HG02642 (cell line): ENCODE results near the gene DEFB131B.
"Not testable (repeated sequence)": the region's sequence is repeated elsewhere in the genome, so short reads cannot be mapped to it uniquely, and the experiment has no call there.

Experiments
- ATAC-seq: cut with Tn5 transposase; IDR thresholded peaks from one replicate; pipeline ENCODE4 v1.9.1; 2021; ENCODE audit warnings: mild to moderate bottlenecking; ENCODE audit not compliant: unreplicated experiment, poor library complexity

The DEFB131B gene, protein sequence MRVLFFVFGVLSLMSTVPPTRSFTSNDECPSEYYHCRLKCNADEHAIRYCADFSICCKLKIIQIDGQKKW

DNA sequence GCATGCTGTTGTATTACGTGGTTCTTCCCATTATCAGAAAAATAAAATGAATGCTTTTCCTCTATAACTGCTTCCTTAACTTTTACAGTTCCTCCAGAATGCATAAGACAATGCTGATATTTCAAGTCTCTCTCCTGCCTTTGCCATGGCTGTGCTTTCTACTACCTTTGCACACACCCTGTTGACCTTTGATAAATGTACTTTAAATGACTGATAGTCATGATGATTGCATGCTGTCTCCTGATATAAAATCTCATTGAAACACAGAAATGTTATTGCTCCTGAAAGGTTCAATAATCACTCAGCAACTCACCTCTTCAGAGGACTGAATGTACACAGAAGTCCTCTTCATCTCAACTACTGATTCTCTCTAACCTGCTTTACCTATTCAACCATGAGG, at the start of gene DEFB131B:
Gene DEFB131B, plus strand, starts transcription at position 395 of the 400 bp plus-strand sequence. Its CDS starts 0 bp downstream, at position 395.
- ATAC-seq, result not testable (repeated sequence)

DNA sequence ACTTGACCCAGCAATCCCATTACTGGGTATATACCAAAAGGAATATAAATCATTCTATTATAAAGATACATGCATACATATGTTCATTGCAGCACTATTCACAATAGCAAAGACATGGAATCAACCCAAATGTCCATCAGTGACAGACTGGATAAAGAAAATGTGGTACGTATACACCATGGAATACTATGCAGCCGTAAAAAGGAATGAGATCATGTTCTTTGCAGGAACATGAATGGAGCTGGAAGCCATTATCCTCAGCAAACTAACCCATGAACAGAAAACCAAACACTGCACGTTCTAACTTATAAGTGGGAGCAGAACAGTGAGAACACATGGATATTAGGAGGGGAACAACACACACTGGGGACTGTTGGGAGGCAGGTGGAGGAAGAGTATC, 49.0 kb upstream of the DEFB131B start:
- ATAC-seq, result not testable (repeated sequence)

DNA sequence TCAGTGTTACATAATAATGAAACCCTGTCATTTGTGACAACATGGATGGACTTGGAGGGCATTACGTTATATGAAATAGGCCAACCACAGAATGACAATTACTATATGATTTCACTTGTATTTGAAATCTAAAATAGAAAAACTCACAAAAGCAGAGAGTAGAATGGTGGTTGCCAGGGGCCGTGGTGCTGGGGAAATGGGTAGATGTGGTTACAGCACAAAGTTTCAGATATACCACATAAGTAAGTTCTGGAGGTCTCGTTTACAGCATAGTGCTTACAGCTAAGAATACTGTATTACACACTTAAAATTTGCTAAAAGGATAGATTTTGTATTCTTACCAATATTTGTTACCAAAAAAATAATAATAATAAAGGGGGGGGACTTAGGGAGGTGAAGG, 48.6 kb upstream of the DEFB131B start:
- not testable (repeated sequence) for ATAC-seq

DNA sequence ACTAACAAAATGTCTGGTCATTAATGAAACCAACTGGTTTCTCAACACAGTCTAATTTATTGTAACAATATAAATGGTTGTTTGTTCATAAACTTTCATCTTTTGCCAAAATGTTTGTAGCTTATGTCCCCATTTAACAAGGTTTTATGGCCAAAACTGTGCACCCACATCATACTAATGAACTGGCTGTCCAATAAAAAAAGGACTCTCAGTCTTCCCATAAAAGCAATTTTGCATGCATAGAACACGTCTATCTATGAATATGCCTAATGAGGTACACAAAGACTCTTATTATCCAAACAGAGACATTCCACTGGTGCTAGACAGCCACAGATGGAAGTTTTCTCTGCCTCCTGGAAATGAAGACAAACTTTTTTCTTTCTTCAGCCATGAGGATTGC, 45.4 kb upstream of the DEFB131B start, which contains the start of gene DEFB108B:
Gene DEFB108B, plus strand, starts transcription at position 390 of the 400 bp plus-strand sequence. Its CDS starts 0 bp downstream, at position 390.
- ATAC-seq, result not testable (repeated sequence)

DNA sequence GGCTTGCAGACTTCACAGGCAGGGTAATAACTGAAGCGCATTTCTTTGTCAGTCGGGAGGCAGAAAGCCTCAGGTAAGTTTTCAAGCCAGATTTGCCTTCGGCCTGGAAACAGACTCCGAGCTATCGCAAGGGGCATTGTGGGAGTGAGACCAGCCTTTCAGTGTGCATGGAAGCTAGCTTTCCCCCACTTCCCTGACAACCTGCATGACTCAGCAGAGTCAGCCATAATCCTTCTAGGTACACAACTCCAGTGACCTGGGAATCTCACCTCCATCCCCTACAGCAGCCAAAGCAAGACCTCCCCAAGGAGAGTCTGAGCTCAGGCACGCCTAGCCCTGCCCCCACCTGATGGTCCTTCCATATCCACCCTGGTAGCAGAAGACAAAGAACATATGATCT, 35.5 kb upstream of the DEFB131B start:
- not testable (repeated sequence) for ATAC-seq

DNA sequence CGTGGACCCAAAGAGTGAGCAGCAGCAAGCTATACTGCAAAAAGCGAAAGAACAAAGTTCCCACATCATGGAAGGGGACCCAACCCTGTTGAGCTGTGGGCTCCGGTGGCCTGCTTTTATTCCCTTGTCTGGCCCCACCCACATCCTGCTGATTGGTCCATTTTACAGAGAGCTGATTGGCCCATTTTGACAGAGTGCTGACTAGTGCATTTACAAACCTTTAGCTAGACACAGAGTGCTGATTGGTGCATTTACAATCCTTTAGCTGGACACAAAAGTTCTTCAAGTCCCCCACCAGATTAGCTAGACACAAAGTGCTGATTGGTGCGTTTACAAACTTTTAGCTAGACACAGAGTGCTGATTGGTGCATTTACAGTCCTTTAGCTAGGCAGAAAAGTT, 34.9 kb upstream of the DEFB131B start:
- not testable (repeated sequence) for ATAC-seq

DNA sequence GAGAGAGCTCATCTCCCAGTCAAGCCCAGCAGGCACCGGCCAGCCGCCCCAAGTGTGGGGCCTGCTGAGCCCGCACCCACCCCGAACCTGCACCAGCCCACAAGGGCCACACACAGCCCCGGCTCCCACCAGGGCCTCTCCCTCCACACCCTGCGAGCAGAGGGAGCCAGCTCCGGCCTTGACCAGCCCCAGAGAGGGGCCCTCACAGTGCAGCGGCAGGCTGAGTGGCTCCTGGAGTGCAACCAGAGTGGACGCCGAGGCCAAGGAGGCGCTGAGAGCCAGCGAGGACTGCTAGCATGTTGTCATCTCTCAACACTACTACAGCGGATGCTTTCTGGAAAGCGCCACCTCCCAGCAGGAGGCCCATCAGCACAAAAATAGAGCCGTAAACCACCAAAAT, 34.4 kb upstream of the DEFB131B start:
- no peak for ATAC-seq

DNA sequence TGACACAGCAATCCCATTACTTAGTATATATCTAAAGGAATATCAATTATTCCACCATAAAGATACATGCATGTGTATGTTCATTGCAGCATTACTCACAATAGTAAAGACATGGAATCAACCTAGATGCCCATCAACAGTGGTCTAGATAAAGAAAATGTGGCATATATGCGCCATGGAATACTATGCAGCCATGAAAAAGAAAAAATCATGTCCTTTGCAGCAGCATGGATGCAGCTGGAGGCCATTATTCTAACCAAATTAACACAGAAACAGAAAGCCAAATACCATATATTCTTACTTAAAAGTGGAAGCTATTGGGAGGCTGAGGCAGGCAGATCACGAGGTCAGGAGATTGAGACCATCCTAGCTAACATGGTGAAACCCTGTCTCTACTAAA, 24.4 kb upstream of the DEFB131B start:
- not testable (repeated sequence) for ATAC-seq

DNA sequence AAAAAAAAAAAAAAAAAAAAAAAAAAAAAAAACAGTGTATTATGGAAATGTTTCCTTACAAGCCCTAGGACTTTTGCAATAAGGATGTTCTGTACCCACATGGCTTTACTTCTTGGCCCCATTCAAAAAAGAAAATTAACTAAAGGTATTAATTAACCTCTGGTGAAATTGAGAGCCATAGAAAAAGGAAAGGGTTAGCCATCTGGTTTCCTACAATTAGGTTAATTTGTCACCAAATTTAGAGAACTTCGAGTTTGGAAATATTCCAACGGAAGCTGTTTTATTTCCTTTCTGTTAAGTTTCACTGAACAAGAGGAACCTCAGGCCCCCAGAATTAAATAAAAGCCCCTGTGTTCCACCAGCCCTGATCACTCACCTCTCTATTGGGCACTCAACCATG, 22.4 kb upstream of the DEFB131B start:
- not testable (repeated sequence) for ATAC-seq

DNA sequence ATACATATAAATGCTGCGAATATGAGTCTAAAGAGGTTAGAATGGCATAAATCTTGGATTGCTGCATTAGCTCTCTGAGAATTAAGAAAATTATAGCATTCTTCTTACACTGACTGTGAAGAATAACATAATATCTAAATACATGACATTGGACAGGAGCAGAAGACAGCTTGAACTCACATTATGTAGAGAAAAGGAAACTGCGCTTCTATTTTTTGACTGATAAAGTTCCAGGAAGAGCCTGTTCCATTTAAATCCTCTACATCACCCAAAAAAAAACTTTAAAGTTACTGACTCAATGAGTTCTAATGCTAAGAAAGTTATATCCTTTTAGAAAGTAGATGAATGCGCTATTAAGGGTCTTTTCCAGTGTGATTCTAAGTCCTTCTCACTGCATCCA, 17.4 kb upstream of the DEFB131B start:
- not testable (repeated sequence) for ATAC-seq

DNA sequence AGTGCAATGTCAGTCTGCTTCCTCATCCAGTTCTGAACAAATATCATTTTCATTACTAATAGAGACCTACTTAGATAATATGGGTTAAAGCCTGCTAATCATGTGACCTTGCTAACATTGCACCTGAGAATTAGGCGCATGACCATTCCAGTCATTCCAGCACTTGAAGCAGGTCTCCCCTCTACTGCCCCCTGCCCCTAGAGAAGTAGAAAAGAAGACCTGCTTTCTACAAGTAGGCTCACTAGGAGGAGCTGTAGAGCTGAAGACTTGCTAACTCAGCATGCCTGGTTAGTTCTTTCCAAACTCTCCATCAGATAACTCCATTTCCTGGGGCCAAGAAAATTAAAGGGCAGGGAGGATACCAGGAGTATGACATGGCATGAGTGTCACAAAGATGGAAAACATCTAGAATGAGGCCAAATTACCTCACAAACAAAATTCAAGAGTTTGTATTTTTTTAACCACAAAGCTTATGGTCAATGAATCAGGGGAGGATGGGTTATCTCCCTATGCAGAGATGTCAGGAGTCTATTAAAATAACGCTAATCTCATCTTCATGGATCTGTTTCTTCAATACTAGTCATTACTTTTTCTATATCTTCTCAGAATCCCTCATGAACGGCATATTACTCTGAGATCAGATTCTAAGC, 14.2 kb upstream of the DEFB131B start:
- ATAC-seq, result not testable (repeated sequence)

DNA sequence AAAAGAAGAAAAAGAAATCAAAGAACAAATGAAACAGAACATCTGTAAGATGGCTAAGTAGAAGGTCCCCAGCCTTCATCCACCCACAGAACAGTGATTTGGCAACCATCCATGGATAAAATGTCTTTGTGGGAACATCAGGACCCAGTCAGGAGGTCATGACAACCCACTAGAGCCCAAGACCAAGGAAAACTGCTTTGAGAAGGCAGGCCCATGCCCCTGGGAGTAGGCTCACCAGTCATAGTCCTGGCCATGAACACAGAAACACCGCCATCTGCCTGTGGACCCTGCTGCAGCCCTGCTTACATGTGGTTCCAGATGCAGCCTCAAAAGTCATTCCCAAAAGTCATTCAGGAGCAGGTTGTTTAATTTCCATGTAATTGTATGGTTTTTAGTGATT, 11.0 kb upstream of the DEFB131B start:
- ATAC-seq, result not testable (repeated sequence)

DNA sequence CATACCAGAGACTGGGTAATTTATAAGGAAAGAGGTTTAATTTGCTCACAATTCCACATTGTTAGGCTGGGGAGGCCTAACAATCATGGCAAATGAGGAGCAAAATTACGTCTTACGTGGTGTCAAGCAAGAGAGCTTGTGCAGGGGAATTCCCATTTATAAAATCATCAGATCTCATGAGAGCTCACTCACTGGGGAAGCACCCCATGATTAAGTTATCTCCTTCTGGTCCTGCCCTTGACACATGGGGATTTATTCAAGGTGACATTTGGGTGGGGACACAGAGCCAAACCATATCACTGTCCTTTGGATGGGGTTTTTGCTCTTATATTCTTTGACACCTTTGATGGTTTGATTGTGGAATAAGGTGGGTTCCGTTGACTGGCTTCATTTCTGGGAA, 8.3 kb upstream of the DEFB131B start:
- ATAC-seq, result not testable (repeated sequence)

DNA sequence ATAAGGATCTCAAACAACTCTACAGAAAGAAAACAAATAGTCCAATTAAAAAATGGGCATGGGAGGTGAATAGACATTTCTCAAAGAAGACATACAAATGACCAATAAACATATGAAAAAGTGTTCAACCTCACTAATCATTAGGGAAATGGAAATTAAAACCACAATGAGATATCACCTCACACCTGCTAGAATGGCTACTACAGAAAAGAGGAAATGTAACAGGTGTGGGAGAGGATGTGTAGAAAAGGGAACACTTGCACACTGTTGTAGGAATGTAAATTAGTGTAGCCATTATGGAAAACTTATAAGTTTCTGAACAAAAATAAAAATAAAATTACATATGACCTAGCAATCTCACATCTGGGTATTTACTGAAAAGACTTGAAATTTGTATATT, 7.6 kb upstream of the DEFB131B start:
- ATAC-seq, result not testable (repeated sequence)

DNA sequence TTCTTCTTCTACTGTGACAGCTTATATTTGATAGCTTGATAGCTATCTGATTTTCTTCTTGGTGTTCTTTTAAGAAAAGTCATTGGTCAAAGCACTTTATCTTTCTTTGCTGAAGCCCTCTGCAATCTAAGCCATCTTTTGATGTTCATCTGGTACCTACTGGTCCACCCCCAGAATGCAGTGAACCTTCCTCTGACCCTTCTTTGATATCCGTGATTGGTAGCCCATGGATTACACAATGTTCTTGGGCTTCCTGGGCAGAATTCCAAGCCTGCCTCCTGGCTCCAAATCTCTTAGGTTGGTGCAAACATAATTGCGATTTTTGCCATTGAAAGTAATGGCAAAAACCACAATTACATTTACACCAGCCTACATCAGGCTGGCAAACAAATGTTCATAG, 2.0 kb upstream of the DEFB131B start:
- not testable (repeated sequence) for ATAC-seq

DNA sequence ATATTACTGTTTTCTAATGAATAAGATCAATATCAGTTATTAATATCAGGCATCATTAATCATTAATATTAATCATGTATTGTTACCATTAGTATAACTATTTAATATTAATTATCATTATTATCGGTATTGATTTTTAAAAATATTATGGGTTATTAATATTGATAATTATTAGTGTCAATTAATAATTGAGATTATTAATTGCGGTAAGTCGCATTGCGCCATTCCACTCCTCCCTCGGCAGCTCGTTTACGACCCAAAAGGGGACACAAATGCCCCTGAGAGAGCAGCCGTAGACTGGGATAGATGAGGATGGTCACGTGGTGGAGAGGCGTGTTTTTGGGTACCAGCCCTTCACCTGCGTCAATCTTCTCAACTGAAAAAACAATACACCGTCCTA, 7.6 kb downstream of the DEFB131B start:
- ATAC-seq, result not testable (repeated sequence)

DNA sequence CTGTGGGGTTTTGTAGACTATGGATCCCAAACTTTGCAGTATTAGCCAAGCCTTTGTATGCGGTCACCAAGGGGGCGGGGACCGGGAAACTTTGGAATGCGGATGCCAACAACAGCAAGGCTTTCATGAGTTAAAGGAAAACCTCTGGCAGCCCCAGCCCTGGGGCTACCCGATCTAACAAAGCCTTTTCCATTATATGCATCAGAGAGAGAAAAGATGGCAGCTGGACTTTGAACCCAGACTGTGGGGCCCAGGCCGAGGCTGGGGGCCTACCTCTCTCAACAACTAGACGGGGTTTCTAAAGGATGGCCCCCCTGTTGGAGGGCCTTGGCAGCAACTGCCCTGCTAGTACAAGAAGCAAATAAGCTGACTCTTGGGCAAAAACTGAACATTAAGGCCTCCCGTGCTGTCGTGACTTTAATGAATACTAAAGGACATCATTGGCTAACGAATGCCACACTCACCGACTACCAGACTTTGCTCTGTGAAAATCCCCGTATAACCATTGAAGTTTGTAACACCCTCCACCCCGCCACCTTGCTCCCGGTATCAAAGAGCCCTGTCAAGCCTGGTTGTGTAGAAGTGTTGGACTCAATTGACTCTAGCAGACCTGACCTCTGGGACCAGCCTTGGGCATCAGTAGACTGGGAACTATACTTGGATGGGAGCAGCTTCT, 10.2 kb downstream of the DEFB131B start:
- not testable (repeated sequence) for ATAC-seq

DNA sequence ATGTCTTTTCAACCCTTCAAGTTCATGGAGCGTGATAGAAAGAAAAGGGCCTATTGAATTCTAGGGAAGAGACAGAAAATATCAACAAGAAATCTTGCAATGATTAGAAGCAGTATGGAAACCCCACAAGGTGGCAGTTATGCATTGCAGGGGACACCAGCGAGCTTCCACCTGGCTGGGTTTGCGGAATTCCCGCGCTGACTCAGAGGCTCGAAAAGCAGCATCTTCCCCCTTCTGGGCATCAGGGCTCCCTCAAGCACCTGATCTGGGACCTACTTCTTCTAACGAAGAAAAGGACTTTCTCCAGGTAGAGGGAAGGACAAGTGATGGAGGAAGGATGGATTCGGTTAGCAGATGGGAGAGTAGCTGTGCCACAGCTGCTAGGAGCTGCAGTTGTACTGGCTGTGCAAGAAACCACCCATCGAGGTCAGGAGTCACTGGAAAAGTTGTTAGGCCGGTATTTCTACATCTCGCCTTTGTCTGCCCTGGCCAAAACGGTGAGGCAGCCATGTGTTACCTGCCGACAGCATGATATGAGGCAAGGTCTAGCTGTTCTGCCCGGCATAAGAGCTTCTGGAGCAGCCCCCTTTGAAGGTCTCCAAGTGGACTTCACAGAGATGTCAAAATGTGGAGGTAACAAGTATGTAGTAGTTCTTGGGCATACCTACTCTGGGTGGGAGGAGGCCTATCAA, 11.1 kb downstream of the DEFB131B start:
- ATAC-seq, result not testable (repeated sequence)

DNA sequence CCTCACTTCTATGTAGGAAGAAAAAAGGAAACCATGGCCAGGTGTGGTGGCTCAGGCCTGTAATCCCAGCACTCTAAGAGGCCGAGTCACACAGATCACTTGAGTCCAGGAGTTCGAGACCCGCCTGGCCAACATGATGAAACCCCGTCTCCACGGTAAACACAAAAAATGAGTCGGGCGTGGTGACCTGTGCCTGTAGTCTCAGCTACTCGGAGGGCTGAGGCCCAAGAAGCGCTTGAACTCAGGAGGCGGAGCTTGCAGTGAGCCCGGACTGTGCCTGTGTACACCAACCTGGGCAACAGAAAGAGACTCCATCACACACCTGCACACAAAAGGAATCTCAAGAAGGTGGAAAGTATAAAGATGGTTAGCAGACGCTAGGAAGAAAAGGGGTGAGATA, 17.7 kb downstream of the DEFB131B start:
- no peak for ATAC-seq

DNA sequence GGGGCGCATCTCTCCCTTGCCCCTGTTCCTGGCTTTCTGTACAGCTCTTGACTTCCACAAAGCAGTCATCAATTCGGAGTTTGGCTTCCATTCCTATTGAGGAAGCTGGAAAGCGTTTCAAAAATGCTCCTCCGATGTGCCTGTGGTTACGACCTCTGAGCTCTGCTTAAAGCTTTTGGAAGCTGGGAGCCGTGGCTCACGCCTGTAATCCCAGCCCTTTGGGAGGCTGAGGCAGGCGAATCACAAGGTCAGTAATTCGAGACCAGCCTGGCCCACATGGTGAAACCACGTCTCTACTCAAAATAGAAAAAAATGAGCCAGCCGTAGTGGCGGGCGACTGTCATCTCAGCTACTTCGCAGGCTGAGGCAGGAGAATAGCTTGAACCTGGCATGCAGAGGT, 22.9 kb downstream of the DEFB131B start:
- not testable (repeated sequence) for ATAC-seq

DNA sequence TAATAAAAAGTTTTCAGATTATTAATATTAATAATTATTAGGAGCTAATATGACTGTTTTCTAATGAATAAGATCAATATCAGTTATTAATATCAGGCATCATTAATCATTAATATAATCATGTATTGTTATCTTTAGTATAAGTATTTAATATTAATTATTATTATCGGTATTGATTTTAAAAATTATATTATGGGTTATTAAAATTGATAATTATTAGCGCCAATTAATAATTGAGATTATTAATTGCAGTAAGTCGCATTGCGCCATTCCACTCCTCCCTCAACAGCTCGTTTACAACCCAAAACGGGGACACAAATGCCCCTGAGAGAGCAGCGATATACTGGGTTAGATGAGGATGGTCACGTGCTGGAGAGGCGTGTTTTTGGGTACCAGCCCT, 30.0 kb downstream of the DEFB131B start:
- no peak for ATAC-seq
